Adrenal gland (tissue), 12 donors: Measurements from ENCODE around the gene PRKCH. TPM values are rescaled to one million over a fixed set of nuclear protein-coding genes. Genes with fewer than 3 reads are reported as not detected.

ENCODE experiments used
- DNase-seq, 7 donors: peaks; one replicate each; pipeline ENCODE4 v3.0.0-alpha.2; 2019 to 2020
- H3K27ac ChIP-seq, 5 donors: fragments of 200-600 bp; sonication (generic) in 4 of 5; 1 replicate in 3 of 5; 2 replicates in 2 of 5; pipeline versions ENCODE4 v1.5.1 to v1.8.0; 2016 to 2020; ENCODE audit warnings: mild to moderate bottlenecking in 1 of 5
- H3K27me3 ChIP-seq: fragments of 200-600 bp; 2 replicates; pipeline ENCODE4 v1.8.0; 2021
- H3K36me3 ChIP-seq, 2 donors: fragments of 200-600 bp; replicated peaks in 1 of 2; 1 replicate in 1 of 2; 2 replicates in 1 of 2; pipeline versions ENCODE4 v1.5.1 to v1.8.0; 2018 to 2022
- H3K4me1 ChIP-seq, 2 donors: fragments of 200-600 bp; replicated peaks in 1 of 2; 1 replicate in 1 of 2; 2 replicates in 1 of 2; pipeline versions ENCODE4 v1.5.1 to v1.8.0; 2018 to 2021
- H3K4me3 ChIP-seq, 4 donors: fragments of 200-600 bp; sonication (generic) in 3 of 4; one replicate each; pipeline ENCODE4 v1.5.1; 2016 to 2018
- H3K9me3 ChIP-seq, 3 donors: fragments of 200-600 bp; sonication (generic) in 1 of 3; replicated peaks in 1 of 3; 1 replicate in 2 of 3; 2 replicates in 1 of 3; pipeline versions ENCODE4 v1.5.1 to v1.8.0; 2016 to 2021
- POLR2A ChIP-seq, 2 donors: fragments of 450-650 bp; IDR thresholded peaks; one replicate each; pipeline ENCODE4 v1.6.1; 2017; ENCODE audit warnings: antibody characterized with exemption in 2 of 2, mild to moderate bottlenecking in 2 of 2, moderate library complexity in 1 of 2
- WGBS, 4 donors: extraction: QIAGEN DNeasy Blood & Tissue Kit in 2 of 4; methylation state at CpG; one replicate each; pipeline versions ENCODE4 v1.1.5 to v1.1.7; 2013 to 2017; 5-methylcytosine and 5-hydroxymethylcytosine counted together
- intact Hi-C, 2 donors: fragments of 100-400 bp; cut with DNase I; formaldehyde crosslinking; loops; one replicate each; pipeline versions ENCODE4 v1.14.1 to v1.15.0; 2022 to 2023
- polyA plus RNA-seq, 3 donors: library from polyadenylated mRNA; stranded (reverse); fragments of 200-250 nt in 2 of 3; fragments of 350-450 nt in 1 of 3; fragmentation: Illumina TruSeq in 1 of 3; extraction: RNeasy Lipid Tissue Mini Kit (QIAGEN cat#74804) in 1 of 3; gene quantifications; one replicate each; pipeline ENCODE4 v1.2.3, GENCODE V29; 2013 to 2014
- total RNA-seq, 9 donors: library from RNA; depleted of rRNA in 4 of 9; stranded (reverse); fragments of >200 nt in 4 of 9; fragments of 120-200 nt in 1 of 9; fragmentation: NEBNext Ultra II Directional in 1 of 9; extraction: Animal tissue kit (Norgen Biotek cat#: 25700) in 1 of 9; gene quantifications; one replicate each; pipeline versions ENCODE4 v1.1.0 to v1.2.4, GENCODE V29; 2013 to 2023
- TF ChIP-seq, protein P1 (sequence below), 6 experiments: fragments of 450-650 bp in 4 of 6; fragments of 200-600 bp in 2 of 6; sonication (generic) in 1 of 6; IDR thresholded peaks; 1 replicate in 5 of 6; 2 replicates in 1 of 6; pipeline versions ENCODE4 v1.5.1 to v1.8.0; 2016 to 2021; ENCODE audit warnings: antibody characterized with exemption in 6 of 6, mild to moderate bottlenecking in 2 of 6, moderate library complexity in 1 of 6
- donor health status: healthy with polysubstance abuse.
- donor health status: Bipolar disorder and iron deficiency.
- donor health status: DM: yes; HTN: yes; CAD: no.
- donor health status: DM: no; HTN: no; CAD: no.
- donor health status: DM: no; HTN: no; CAD: no.
- donor health status: DM: yes; HTN: yes; CAD: no.

The PRKCH gene
- total and polyA plus RNA-seq, 12 donors = 7.8 to 28.1 (median 17.0) TPM

DNA sequence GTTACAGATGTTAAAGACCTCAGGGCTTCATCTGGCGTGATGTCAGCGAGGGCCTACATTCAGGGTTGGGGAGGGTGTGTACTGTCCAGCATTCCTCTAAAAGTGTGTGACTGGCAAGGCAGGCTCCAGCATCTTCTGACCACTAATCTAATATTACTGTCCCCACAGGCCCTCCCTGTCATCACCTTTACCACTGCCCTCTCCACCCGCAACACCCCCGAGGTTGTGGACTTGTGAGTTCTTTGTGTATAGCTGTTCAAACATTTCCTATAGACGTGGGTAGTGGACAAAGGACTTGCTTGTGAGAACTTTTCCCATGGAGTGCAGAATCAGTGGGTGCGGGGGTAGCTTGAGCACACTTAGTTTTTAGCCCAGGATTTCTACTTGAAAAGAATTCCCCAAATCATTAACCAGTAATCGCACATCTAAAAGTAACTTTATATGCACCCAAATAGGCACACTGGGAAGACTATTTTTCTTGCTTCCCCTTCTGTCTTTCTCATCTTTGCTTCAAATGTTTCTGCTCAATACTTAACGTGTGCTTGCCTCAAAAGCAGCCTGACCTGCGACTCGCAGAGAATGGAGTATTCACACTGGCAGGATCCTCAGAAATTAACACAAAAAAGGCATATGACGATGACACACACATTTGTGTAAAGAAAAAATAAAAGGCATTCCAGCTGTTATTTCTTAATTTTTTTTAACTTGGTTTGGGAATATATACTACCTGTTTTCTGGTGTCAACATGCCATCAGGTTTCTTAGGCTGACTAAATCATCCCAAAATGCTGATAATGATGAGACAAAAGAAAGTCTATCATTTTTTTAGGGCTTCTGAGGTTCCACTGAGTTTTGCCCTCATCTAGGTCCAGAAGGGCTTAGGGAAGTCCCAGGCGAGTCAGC, 215.5 kb downstream of the PRKCH start:
- Histone ChIP-seq H3K27ac (peak overlapping the region; percentile 73 to 85 (median 81)), H3K4me1 (peaks cover 39 to 47% of the 10 kb centered on the region in 2 donors), H3K9me3 (no peaks in the 10 kb centered on the region), H3K4me3 (no peak overlapping the region), H3K36me3 (no peaks in the 10 kb centered on the region), H3K27me3 (no peaks in the 10 kb centered on the region)
- peak in 1 of 7 donors; percentile 17 for DNase-seq
- 89 to 91% (median 90%) methylated on average over 12 of the region's 12 CpGs for WGBS, 4 donors
- TF ChIP-seq, protein P1, sequence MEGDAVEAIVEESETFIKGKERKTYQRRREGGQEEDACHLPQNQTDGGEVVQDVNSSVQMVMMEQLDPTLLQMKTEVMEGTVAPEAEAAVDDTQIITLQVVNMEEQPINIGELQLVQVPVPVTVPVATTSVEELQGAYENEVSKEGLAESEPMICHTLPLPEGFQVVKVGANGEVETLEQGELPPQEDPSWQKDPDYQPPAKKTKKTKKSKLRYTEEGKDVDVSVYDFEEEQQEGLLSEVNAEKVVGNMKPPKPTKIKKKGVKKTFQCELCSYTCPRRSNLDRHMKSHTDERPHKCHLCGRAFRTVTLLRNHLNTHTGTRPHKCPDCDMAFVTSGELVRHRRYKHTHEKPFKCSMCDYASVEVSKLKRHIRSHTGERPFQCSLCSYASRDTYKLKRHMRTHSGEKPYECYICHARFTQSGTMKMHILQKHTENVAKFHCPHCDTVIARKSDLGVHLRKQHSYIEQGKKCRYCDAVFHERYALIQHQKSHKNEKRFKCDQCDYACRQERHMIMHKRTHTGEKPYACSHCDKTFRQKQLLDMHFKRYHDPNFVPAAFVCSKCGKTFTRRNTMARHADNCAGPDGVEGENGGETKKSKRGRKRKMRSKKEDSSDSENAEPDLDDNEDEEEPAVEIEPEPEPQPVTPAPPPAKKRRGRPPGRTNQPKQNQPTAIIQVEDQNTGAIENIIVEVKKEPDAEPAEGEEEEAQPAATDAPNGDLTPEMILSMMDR (IDR thresholded peaks at IDR 0.05) = no peak
- no peak for TF ChIP-seq POLR2A (IDR thresholded peaks at IDR 0.05)
- intact Hi-C loops = no loop called here

DNA sequence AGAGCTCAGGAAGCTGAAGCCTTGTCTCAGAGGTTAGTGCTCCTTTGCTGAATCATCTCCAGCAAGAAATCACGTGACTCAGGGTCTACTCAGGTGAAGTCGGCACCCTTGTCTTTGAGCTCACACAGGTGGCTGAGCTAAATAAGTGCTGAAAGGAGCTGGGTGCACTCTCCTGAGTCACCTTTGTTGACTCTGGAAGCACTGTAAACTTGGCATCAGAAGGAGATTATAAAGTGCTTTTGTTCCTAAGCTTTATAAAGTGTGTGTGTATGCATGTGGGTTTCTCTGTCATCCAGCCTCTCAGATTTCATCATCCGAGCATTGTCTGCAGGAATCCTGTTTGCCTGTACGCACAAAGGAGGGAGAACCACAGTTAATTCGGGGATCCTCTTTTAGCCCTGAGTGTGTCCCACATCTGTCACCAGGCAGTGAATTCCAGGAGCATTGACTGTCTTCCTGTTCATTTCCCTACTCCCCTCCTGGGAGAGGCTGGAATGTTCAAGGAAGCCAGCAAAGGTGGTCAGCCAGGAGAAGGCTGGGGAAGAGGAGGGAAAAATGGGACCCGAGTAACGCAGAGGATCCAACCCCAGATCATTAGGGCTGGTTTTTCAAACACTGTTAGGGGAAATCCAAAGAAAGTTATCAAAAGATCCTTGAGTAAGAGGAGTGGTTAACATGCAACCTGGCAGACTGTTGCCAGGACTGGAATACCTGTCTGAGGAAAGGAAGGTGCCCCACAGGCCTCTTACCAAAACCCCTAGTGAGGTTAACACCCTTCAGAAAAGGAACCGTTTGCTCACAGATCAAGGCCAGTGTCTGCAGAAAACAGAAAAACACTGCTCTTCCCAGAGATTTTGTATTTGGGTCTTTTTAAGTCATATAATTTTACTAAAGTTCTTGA, 216.4 kb downstream of the PRKCH start:
- TF ChIP-seq, protein P1 (IDR thresholded peaks at IDR 0.05) = no peak
- no peak for TF ChIP-seq POLR2A (IDR thresholded peaks at IDR 0.05)
- 30 to 41% (median 36%) methylated on average over 8 of the region's 8 CpGs for WGBS, 4 donors
- H3K36me3 ChIP-seq = no peaks in the 10 kb centered on the region
- DNase-seq = peak in 4 of 7 donors; percentile 37 to 61 (median 50)
- peaks cover 35 to 40% of the 10 kb centered on the region in 2 donors for H3K4me1 ChIP-seq
- H3K27ac ChIP-seq = peak overlapping the region; percentile 73 to 85 (median 81)
- intact Hi-C loops = no loop called here
- H3K27me3 ChIP-seq = no peaks in the 10 kb centered on the region
- no peak overlapping the region for H3K4me3 ChIP-seq
- H3K9me3 ChIP-seq = no peaks in the 10 kb centered on the region

DNA sequence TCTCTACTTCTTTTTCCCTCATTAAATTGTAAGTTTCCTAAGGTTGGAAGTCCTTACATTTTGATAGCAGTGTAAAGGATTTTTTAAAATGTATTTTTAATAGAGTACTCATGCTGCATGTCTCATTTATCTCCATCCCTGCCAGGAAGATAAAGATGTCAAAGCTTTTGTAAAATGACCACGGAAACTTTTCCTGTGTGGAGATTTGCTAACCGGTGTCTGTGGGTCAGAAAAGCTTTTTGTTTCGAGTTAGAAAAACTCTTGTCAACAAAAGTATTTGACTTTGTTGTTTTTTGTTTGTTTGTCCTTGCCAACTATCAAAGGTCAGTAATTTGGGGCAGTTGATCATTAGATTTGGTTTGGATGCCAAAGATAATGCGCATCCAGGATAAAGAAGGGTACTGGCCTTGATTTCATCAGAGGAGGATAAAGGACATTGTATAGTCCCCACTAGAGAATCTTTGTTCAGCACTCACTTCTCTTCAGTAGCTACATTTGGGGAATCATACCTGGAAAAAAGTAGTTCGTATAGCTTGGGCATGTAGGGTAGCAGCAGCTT, 217.2 kb downstream of the PRKCH start:
- WGBS, 4 donors = 27 to 34% (median 30%) methylated on average over 5 of the region's 5 CpGs
- peaks cover 34 to 40% of the 10 kb centered on the region in 2 donors for H3K4me1 ChIP-seq
- peak overlapping the region; percentile 73 to 85 (median 81) for H3K27ac ChIP-seq
- intact Hi-C loops = no loop called here
- H3K4me3 ChIP-seq = no peak overlapping the region
- H3K9me3 ChIP-seq = no peaks in the 10 kb centered on the region
- no peak for DNase-seq
- no peaks in the 10 kb centered on the region for H3K27me3 ChIP-seq
- TF ChIP-seq, protein P1 (IDR thresholded peaks at IDR 0.05) = no peak
- TF ChIP-seq POLR2A (IDR thresholded peaks at IDR 0.05) = no peak
- H3K36me3 ChIP-seq = no peaks in the 10 kb centered on the region

DNA sequence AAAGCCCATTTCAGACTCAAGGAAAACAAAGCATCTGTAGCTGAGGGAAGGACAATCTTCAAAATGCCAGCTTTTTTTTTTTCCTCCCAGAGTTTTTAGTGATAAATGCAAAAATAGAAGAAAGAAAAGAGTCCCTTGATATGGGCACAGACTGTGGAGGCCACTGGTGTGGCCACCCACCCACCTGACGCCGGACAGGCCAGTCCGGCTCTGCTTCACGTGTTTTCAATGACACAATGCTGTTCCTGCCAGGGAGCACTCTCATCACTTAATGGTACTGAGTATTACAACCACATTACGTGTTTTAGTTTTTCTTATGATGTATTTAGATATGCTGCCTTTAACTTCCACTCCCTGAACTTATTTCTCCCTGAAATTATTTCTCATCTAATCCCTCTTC, 218.3 kb downstream of the PRKCH start:
- Histone ChIP-seq H3K4me3 (no peak overlapping the region), H3K27me3 (no peaks in the 10 kb centered on the region), H3K4me1 (peaks cover 37% of the 10 kb centered on the region in 2 donors), H3K36me3 (no peaks in the 10 kb centered on the region), H3K27ac (peak overlapping the region in 2 of 5 donors; percentile 79 to 81), H3K9me3 (no peaks in the 10 kb centered on the region)
- no peak for DNase-seq
- 84 to 87% (median 86%) methylated on average over 5 of the region's 5 CpGs for WGBS, 4 donors
- no peak for TF ChIP-seq POLR2A (IDR thresholded peaks at IDR 0.05)
- TF ChIP-seq, protein P1 (IDR thresholded peaks at IDR 0.05) = no peak
- intact Hi-C loops = no loop called here
